ENCODE results near the gene INKA1. TPM values are rescaled to one million over a fixed set of nuclear protein-coding genes. Genes with fewer than 3 reads are reported as not detected.
A peak's percentile ranks its signal among the peaks of the same experiment; 100 is the strongest.

The INKA1 gene
- total RNA-seq, 3 donors from 2014 or later (not counting 1 experiment from before 2014, with no cell fraction given) = 0.52 to 0.83 TPM; not detected in 1

- WGBS (ENCODE audit: insufficient coverage) = 52% methylated on average over 6 of the region's 6 CpGs
- Mint-ChIP-seq H3K36me3 (no peaks in the 10 kb centered on the region), H3K27me3 (ENCODE audit: low read depth in 2 of 2) (no peaks in the 10 kb centered on the region), H3K9me3 (no peaks in the 10 kb centered on the region), H3K27ac (no peak overlapping the region), H3K4me3 (no peak overlapping the region), H3K4me1 (no peaks in the 10 kb centered on the region)
- peak; percentile 89 to 99 (median 97) for ATAC-seq
- peak; percentile 72 to 93 for DNase-seq
- H3K36me3 ChIP-seq (ENCODE audit: control insufficient read depth, insufficient read depth, low read length) = no peaks in the 10 kb centered on the region
- no peaks in the 10 kb centered on the region for H3K4me1 ChIP-seq (ENCODE audit: control insufficient read depth, insufficient read depth, low read length)
- intact Hi-C loops (cut with micrococcal nuclease) = loop anchor here (1.0 to 5.0 kb wide), 4 partner anchors 37 to 300 kb away; no protein-coding TSS in a partner anchor
- TF ChIP-seq CTCF (IDR thresholded peaks at IDR 0.05) = peak; percentile 76
- H3K9me3 ChIP-seq (ENCODE audit: control insufficient read depth, insufficient read depth, low read length) = no peaks in the 10 kb centered on the region
- H3K27me3 ChIP-seq (ENCODE audit: control insufficient read depth, insufficient read depth, low read length) = no peaks in the 10 kb centered on the region
- H3K27ac ChIP-seq (ENCODE audit: low read length) = no peak overlapping the region
- no peak overlapping the region for H3K4me3 ChIP-seq (ENCODE audit: low read length)
These were observed 36.2 kb downstream of the INKA1 start for GRCh38 chr3:49839193-49839809.

GRCh38 chr3:49840388-49840787 is 37.3 kb downstream of the INKA1 start:
- DNase-seq (no peak), ATAC-seq (no peak)
- no peak overlapping the region for H3K27ac ChIP-seq (ENCODE audit: low read length)
- H3K27me3 ChIP-seq (ENCODE audit: control insufficient read depth, insufficient read depth, low read length) = no peaks in the 10 kb centered on the region
- no peak overlapping the region for H3K4me3 ChIP-seq (ENCODE audit: low read length)
- no peak for TF ChIP-seq CTCF (IDR thresholded peaks at IDR 0.05)
- H3K4me1 Mint-ChIP-seq = no peaks in the 10 kb centered on the region
- WGBS (ENCODE audit: insufficient coverage) = 89% methylated on average over 2 of the region's 2 CpGs
- H3K9me3 ChIP-seq (ENCODE audit: control insufficient read depth, insufficient read depth, low read length) = no peaks in the 10 kb centered on the region
- H3K36me3 Mint-ChIP-seq = no peaks in the 10 kb centered on the region
- no peak overlapping the region for H3K4me3 Mint-ChIP-seq
- H3K27ac Mint-ChIP-seq = no peak overlapping the region
- no peaks in the 10 kb centered on the region for H3K9me3 Mint-ChIP-seq
- intact Hi-C loops (cut with micrococcal nuclease) = no loop called here
- no peaks in the 10 kb centered on the region for H3K27me3 Mint-ChIP-seq (ENCODE audit: low read depth in 2 of 2)
- no peaks in the 10 kb centered on the region for H3K4me1 ChIP-seq (ENCODE audit: control insufficient read depth, insufficient read depth, low read length)
- no peaks in the 10 kb centered on the region for H3K36me3 ChIP-seq (ENCODE audit: control insufficient read depth, insufficient read depth, low read length)

DNA sequence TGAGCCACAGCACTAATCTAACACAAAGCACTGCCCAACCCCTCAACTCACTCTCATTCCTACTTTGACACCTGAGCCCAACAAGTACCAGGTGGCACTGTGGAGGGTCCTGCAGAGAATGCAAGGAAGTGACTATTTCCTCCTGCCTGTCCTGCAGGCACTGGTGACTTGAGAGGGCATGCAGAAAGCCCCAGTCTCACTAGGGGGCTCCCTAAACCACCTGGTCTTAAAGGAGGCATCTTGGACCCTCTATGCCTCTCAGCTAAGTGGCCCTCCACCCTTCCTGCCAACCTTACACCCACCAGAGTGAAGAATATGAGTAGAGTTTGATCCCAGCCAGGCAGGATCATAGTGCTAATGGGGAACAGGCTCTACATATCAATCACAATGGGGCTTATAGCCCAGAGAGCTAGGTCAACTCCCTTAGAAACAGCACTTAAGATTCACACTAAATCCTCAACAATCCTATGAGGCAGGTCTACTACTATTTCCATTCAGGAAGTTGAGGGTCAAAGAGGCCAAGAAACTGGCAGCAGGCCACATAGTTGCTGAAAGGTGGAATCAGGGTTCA is 38.1 kb downstream of the INKA1 start:
- Mint-ChIP-seq H3K36me3 (no peaks in the 10 kb centered on the region), H3K9me3 (no peaks in the 10 kb centered on the region), H3K4me1 (no peaks in the 10 kb centered on the region), H3K4me3 (no peak overlapping the region), H3K27me3 (ENCODE audit: low read depth in 2 of 2) (no peaks in the 10 kb centered on the region), H3K27ac (no peak overlapping the region)
- H3K9me3 ChIP-seq (ENCODE audit: control insufficient read depth, insufficient read depth, low read length) = no peaks in the 10 kb centered on the region
- DNase-seq (peak in 1 of 2 donors; percentile 15), ATAC-seq (no peak)
- no peak overlapping the region for H3K4me3 ChIP-seq (ENCODE audit: low read length)
- no peaks in the 10 kb centered on the region for H3K36me3 ChIP-seq (ENCODE audit: control insufficient read depth, insufficient read depth, low read length)
- no peaks in the 10 kb centered on the region for H3K27me3 ChIP-seq (ENCODE audit: control insufficient read depth, insufficient read depth, low read length)
- TF ChIP-seq CTCF (IDR thresholded peaks at IDR 0.05) = no peak
- no peak overlapping the region for H3K27ac ChIP-seq (ENCODE audit: low read length)
- H3K4me1 ChIP-seq (ENCODE audit: control insufficient read depth, insufficient read depth, low read length) = no peaks in the 10 kb centered on the region
- intact Hi-C loops (cut with micrococcal nuclease) = no loop called here

- Mint-ChIP-seq H3K9me3 (no peaks in the 10 kb centered on the region), H3K27ac (no peak overlapping the region), H3K36me3 (no peaks in the 10 kb centered on the region), H3K4me1 (no peaks in the 10 kb centered on the region), H3K27me3 (ENCODE audit: low read depth in 2 of 2) (no peaks in the 10 kb centered on the region), H3K4me3 (no peak overlapping the region)
- H3K27ac ChIP-seq (ENCODE audit: low read length) = no peak overlapping the region
- no peak for TF ChIP-seq CTCF (IDR thresholded peaks at IDR 0.05)
- ATAC-seq (no peak), DNase-seq (no peak)
- WGBS (ENCODE audit: insufficient coverage) = 98% methylated on average over 7 of the region's 7 CpGs
- intact Hi-C loops (cut with micrococcal nuclease) = no loop called here
- H3K4me3 ChIP-seq (ENCODE audit: low read length) = no peak overlapping the region
- no peaks in the 10 kb centered on the region for H3K27me3 ChIP-seq (ENCODE audit: control insufficient read depth, insufficient read depth, low read length)
- H3K4me1 ChIP-seq (ENCODE audit: control insufficient read depth, insufficient read depth, low read length) = no peaks in the 10 kb centered on the region
- no peaks in the 10 kb centered on the region for H3K36me3 ChIP-seq (ENCODE audit: control insufficient read depth, insufficient read depth, low read length)
- H3K9me3 ChIP-seq (ENCODE audit: control insufficient read depth, insufficient read depth, low read length) = no peaks in the 10 kb centered on the region
These were observed 38.7 kb downstream of the INKA1 start for GRCh38 chr3:49841806-49842205.
